ENCODE data around the gene CHPF.

The CHPF gene

GRCh38 chr2:219567131-219567530 lies 23.5 kb upstream of the CHPF start:
- DNase-seq (ENCODE audit: low read depth) = no peak

- no peak for DNase-seq (ENCODE audit: low read depth)
Measured at GRCh38 chr2:219566640-219567039, 23.0 kb upstream of the CHPF start.

DNA sequence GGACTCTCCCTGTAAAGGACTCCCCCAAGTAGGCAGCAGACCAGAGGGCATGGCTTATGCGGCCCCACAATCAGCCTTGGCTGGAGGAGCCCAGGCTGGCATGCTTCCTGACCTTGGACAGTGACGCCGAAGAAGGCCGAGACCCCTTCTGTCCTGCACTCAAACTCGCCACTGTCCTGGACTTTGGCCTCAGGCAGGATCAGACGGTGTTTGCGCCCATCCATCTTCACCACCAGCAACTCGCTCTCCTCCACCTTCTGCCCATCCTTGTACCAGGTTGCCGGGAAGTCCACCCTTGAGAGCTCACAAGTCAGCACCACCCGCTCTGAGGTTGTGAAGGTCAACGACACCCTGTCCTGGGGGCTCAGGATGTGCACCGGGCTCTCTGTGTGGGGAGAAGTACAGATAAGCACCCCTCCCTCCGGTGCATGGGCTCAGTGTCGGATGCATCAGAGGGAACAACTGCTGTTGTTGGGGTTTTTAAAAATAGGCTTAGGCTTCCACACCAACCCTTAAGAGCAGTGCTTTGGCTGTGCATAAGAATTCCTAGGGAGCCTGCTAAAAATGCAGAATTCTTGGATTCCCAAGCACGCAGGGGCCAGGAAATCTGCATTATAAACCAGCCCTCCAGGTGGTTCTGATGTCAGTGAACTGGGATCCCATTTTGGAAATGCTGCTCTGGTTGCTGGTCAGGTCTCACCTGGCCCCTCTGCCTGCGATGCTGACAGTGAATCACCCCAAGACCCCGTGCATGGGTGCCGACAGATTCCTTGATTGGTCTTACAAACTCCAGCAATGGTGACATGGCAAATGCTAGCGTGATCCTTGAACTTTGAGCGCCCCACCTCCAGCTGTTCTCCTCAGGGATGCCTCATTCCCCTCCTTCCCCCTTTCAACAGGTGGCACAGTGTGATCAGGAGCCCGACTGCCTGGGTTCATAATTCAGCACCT lies 21.8 kb upstream of the CHPF start:
- no peak for DNase-seq (ENCODE audit: low read depth)

GRCh38 chr2:219563271-219563928 lies 19.8 kb upstream of the CHPF start:
- no peak for DNase-seq (ENCODE audit: low read depth)

GRCh38 chr2:219562049-219563020 lies 18.7 kb upstream of the CHPF start:
- DNase-seq (ENCODE audit: low read depth) = no peak

DNA sequence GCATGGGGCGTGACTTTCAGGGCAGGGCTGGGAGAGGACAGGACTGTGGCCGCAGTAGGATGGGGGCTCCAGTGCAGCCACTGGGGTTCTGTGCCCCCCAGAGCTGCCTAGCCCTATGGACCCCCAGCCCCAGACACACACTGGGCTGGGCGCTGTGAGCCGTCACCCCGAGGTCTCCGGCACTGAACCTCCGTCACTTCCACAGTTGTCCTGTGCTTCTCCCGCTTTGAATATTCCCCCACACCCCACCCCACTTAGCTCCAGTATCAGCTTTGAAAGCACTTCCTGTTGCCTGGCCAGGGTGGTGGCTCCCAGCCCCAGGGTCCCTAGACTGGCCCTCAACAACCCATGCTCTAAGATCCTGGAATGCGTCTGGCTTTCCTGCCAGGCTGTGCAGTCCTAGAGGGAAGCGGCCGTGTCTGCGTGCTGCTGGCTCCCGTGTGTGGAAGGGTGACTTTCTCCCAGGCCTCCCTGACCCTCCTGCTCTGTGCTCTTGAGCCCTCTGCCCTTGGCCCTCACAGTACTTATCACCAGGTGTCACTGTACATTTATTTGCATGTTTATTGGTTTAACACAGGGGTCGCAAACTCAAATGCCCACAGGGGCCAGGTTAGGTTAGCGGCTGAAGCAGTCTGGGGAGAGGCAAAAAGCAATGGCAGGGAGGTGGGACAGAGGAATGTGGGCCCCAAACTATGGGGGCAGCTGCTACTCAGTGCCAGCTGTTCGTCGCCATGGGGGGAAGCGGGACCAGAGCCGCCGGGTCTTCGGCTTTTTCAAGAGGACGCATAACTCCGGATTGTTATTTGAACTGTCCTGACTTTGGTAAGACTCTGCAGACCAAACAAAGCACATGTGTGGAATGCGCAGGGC lies 17.8 kb upstream of the CHPF start:
- DNase-seq (ENCODE audit: low read depth) = no peak

DNA sequence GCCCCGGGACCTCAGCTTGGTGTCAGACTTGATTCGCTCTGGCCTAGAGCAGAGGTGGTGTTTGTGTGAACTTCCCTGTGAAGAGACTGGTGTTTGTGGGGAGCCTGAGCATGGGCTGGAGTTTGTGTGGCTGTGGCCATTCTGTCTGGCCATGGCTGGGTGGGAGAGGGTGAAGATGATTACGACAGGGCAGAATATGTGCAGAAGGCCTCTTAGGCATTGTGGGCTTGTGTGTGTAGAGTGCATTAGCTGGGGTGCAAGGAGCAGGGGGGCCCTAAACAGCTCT lies 17.2 kb upstream of the CHPF start:
- DNase-seq (ENCODE audit: low read depth) = no peak

DNA sequence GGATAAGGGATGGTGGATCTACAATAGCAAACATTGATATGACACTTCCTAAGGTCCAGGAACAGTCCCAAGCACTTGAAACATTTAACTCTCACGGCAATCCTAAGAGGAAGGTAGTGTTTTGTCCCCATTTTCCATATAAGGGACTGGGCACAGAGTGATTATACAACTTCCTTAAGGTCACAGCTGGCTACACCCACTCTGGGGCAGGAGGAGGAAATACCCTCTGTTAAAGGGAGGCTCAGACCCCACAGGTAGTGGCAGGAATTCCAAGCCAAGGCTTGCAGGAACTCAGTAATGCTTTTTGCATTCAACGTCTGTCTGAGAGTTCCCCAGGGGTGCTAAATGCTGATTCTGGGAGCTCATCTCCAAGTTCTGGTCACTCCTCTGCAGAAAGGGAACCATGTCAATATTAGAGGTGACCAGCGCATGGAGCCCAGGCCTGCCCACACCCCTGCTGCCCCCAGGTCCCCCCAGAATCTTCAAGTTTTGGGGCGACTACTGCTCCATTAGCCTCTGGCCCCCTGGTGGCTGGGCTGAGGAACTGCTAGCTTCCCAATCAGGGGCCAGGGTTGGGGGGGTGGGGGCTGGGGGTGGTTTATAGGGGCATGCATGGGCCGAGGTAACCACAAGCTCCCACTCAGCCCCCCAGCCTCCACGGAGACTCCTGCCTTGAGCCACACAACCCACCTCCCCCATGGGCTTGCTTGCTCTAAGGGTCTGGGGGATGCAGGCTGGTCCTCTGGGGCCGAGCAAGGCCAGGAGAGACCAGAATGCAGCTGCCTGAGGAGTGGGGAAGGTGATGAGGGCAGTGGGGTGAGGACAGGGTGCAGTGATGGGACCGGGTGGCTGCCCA lies 16.7 kb upstream of the CHPF start:
- DNase-seq (ENCODE audit: low read depth) = no peak

DNA sequence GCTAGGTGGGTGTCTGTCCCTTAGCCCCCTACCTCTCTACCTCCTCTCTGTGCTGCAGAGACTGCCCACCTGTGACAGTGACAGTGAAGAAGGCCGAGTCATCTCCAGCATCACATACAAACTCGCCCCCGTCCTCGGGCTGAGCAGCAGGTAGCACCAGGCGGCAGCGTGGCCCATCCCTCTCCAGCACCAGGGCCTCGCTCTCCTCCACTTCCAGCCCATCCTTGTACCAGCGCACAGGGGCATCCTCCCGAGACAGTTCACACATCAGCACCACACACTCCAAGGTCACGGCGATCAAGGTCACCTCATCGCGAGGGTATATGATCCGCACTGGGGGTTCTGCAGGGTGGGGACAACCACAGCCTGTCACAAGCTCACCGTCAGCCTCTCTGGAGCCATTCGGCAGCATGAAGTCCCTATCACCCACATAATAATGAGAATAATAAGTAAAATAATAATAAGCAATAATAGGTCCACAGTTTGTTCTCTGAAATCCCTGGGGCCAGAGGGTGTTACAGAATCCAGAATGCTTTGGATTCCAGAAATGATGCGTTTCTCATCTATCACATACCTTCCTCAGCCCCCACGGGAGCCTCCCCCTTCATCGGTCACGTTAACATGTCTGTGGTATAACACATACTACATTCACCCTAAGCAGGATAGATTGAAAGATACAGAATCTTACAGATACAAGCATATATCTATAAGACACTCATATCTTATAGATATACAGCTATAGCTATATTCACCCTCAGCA lies 15.7 kb upstream of the CHPF start:
- DNase-seq (ENCODE audit: low read depth) = no peak

- no peak for DNase-seq (ENCODE audit: low read depth)
Measured at GRCh38 chr2:219557791-219558785, 14.5 kb upstream of the CHPF start.

- DNase-seq (ENCODE audit: low read depth) = no peak
Measured at GRCh38 chr2:219557320-219557719, 13.7 kb upstream of the CHPF start.

DNA sequence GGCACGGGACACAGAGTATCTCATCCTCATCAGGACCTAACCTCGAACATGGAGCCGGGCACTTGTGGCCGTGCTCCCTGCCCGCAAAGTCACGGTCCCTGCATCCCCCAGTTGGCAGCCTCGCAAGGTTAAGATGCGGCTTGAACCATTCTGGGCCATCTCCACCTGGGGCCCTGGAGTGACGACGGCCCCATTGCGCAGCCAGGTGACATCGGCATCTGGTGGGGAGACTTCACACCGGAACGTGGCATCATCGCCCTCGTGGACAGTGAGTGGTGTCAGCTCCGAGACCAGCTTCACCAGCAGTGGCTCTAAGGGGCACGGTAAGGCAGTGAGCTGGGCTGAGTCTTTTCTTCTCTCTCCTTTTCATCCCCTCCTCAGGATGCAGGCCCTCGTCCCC lies 12.8 kb upstream of the CHPF start:
- no peak for DNase-seq (ENCODE audit: low read depth)

GRCh38 chr2:219555956-219556355 lies 12.3 kb upstream of the CHPF start:
- DNase-seq (ENCODE audit: low read depth) = no peak

DNA sequence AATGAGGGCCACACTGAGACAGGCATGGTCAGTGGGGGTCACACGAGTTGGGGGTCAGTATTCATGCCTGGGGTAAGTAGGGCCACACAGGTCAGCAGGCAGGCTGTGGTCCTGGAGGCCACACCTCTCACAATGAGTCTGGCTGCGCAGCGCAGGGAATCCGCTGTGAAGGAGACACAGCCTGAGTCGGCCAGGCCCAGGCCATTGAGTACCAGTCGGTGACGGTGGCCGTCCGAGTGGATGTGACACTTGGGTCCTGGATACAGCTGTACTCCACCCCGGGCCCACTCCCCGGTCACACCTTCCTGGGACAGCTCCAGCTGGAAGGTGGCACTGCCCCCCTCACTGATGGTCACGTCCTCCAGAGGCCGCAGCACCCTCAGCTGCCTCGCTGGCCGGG lies 10.7 kb upstream of the CHPF start:
- no peak for DNase-seq (ENCODE audit: low read depth)

DNA sequence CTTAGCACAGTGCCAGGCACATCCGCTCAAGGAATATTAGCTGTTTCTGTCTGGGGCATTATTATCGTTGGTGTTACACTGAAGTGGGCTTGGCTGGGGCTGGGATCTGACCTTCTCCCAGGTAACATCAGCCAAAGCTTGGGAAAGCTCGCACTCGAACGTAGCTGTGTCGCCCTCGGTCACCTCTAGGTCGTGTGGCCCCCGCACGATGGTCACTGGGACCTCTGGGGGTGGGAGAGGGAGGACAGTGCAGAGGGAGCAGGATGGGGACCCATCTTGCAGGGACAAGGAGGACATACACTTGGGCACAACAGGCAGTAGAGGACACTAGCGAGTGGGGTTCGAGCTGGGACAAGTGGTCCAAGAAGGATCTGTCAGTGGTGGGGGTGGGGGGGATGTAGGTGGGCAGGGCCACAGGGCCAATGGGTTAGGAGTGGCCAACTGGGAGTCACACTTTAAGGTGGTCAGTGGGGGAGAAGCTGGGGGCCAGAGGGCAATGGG lies 9.9 kb upstream of the CHPF start:
- no peak for DNase-seq (ENCODE audit: low read depth)

GRCh38 chr2:219553168-219553417 lies 9.5 kb upstream of the CHPF start:
- DNase-seq (ENCODE audit: low read depth) = no peak

- DNase-seq (ENCODE audit: low read depth) = peak; percentile 69
Measured at GRCh38 chr2:219552382-219553167, 9.0 kb upstream of the CHPF start.

Measured in stimulated activated CD8-positive, alpha-beta memory T cell treated with anti-CD3 and anti-CD28 coated beads, Interleukin-12 subunit alpha, Interleukin-12 subunit beta, amount 100 ng/mL, for 1 hour (primary cell).